Osteocyte (in vitro differentiated cells): Measurements from ENCODE around the gene MAP2K6. TPM values are rescaled to one million over a fixed set of nuclear protein-coding genes. Genes with fewer than 3 reads are reported as not detected.

Experiments
- DNase-seq: peaks from one replicate; pipeline ENCODE4 v3.0.0; 2021; ENCODE audit warnings: mixed read lengths; ENCODE audit not compliant: unreplicated experiment; ENCODE audit errors: extremely low spot score
- H3K27ac Mint-ChIP-seq: one replicate; pipeline ENCODE4 v1.8.0; 2021; ENCODE audit warnings: mild to moderate bottlenecking, mixed read lengths; ENCODE audit not compliant: unreplicated experiment
- H3K27me3 Mint-ChIP-seq: one replicate; pipeline ENCODE4 v1.8.0; 2021; ENCODE audit warnings: mixed read lengths; ENCODE audit not compliant: unreplicated experiment
- H3K36me3 Mint-ChIP-seq: one replicate; pipeline ENCODE4 v1.8.0; 2021; ENCODE audit warnings: mixed read lengths; ENCODE audit not compliant: unreplicated experiment
- H3K4me1 Mint-ChIP-seq: one replicate; pipeline ENCODE4 v1.8.0; 2021; ENCODE audit warnings: mixed read lengths; ENCODE audit not compliant: unreplicated experiment
- H3K4me3 Mint-ChIP-seq: one replicate; pipeline ENCODE4 v1.8.0; 2021; ENCODE audit warnings: mild to moderate bottlenecking, moderate library complexity, mixed read lengths; ENCODE audit not compliant: unreplicated experiment
- H3K9me3 Mint-ChIP-seq: one replicate; pipeline ENCODE4 v1.8.0; 2021; ENCODE audit warnings: mixed read lengths; ENCODE audit not compliant: unreplicated experiment
- CTCF ChIP-seq: fragments of 200-600 bp; sonication (generic); IDR thresholded peaks from 2 replicates; pipeline ENCODE4 v1.5.0; 2021; ENCODE audit warnings: antibody characterized with exemption, mild to moderate bottlenecking, moderate library complexity
- total RNA-seq: library from RNA; stranded (reverse); gene quantifications from 2 replicates; pipeline ENCODE4 v1.2.1, GENCODE V29; 2021

MAP2K6 gene
- total RNA-seq, 1 donor from 2014 or later: 2.8 TPM

- no peak overlapping the region for H3K4me3 Mint-ChIP-seq
- H3K27ac Mint-ChIP-seq: no peak overlapping the region
- H3K4me1 Mint-ChIP-seq: no peaks in the 10 kb centered on the region
- no peak for DNase-seq
- H3K27me3 Mint-ChIP-seq: peaks cover 11% of the 10 kb centered on the region
- no peaks in the 10 kb centered on the region for H3K36me3 Mint-ChIP-seq
- TF ChIP-seq CTCF: no peak
- H3K9me3 Mint-ChIP-seq: no peaks in the 10 kb centered on the region
Observed at GRCh38 chr17:69560987-69561441, 146.5 kb downstream of the MAP2K6 start.

GRCh38 chr17:69561462-69561861 lies 147.0 kb downstream of the MAP2K6 start:
- Mint-ChIP-seq H3K36me3 (no peaks in the 10 kb centered on the region), H3K4me1 (no peaks in the 10 kb centered on the region), H3K27me3 (peaks cover 15% of the 10 kb centered on the region), H3K9me3 (no peaks in the 10 kb centered on the region), H3K4me3 (no peak overlapping the region), H3K27ac (no peak overlapping the region)
- no peak for TF ChIP-seq CTCF
- DNase-seq: no peak

GRCh38 chr17:69565447-69565846 lies 150.9 kb downstream of the MAP2K6 start:
- peaks cover 29% of the 10 kb centered on the region for H3K27me3 Mint-ChIP-seq
- H3K27ac Mint-ChIP-seq: no peak overlapping the region
- no peak overlapping the region for H3K4me3 Mint-ChIP-seq
- no peak for DNase-seq
- TF ChIP-seq CTCF: no peak
- no peaks in the 10 kb centered on the region for H3K36me3 Mint-ChIP-seq
- no peaks in the 10 kb centered on the region for H3K9me3 Mint-ChIP-seq
- H3K4me1 Mint-ChIP-seq: no peaks in the 10 kb centered on the region

- H3K4me1 Mint-ChIP-seq: no peaks in the 10 kb centered on the region
- no peaks in the 10 kb centered on the region for H3K9me3 Mint-ChIP-seq
- TF ChIP-seq CTCF: no peak
- no peak overlapping the region for H3K4me3 Mint-ChIP-seq
- H3K36me3 Mint-ChIP-seq: no peaks in the 10 kb centered on the region
- H3K27ac Mint-ChIP-seq: no peak overlapping the region
- DNase-seq: no peak
- H3K27me3 Mint-ChIP-seq: peaks cover 29% of the 10 kb centered on the region
Observed at GRCh38 chr17:69567130-69567529, 152.6 kb downstream of the MAP2K6 start.

- H3K27ac Mint-ChIP-seq: no peak overlapping the region
- no peak overlapping the region for H3K4me3 Mint-ChIP-seq
- H3K4me1 Mint-ChIP-seq: peaks cover 28% of the 10 kb centered on the region
- H3K27me3 Mint-ChIP-seq: peaks cover 16% of the 10 kb centered on the region
- no peak for TF ChIP-seq CTCF
- no peaks in the 10 kb centered on the region for H3K36me3 Mint-ChIP-seq
- H3K9me3 Mint-ChIP-seq: no peaks in the 10 kb centered on the region
- no peak for DNase-seq
Observed at GRCh38 chr17:69572747-69573146, 158.2 kb downstream of the MAP2K6 start.
